RWPE1 (cell line): ENCODE measurements around the gene GALNT2.

ENCODE experiments used
- CTCF ChIA-PET: fragments of 350-600 bp; sonication (Branson Sonifier 250); formaldehyde crosslinking; extraction: SDS; loops from one replicate; lab custom pipeline; 2021; lab: Yijun Ruan, JAX
- POLR2A ChIA-PET: fragments of 400-600 bp; formaldehyde crosslinking; extraction: SDS; loops from one replicate; lab custom pipeline; 2020; ENCODE audit warnings: antibody characterized with exemption; ENCODE audit not compliant: low non-redundant PET; lab: Yijun Ruan, JAX
- DNase-seq: peaks from one replicate; pipeline ENCODE4 v3.0.0; 2012; ENCODE audit warnings: low spot score
- H3K27ac ChIP-seq: fragments of 450-650 bp; 2 replicates; pipeline ENCODE4 v1.5.1; 2017
- TF ChIP-seq, protein P1 (sequence below): fragments of 450-650 bp; conservative IDR thresholded peaks from 2 replicates; pipeline ENCODE4 v1.5.1; 2017; ENCODE audit warnings: low read depth, mild to moderate bottlenecking

GALNT2 gene

DNA sequence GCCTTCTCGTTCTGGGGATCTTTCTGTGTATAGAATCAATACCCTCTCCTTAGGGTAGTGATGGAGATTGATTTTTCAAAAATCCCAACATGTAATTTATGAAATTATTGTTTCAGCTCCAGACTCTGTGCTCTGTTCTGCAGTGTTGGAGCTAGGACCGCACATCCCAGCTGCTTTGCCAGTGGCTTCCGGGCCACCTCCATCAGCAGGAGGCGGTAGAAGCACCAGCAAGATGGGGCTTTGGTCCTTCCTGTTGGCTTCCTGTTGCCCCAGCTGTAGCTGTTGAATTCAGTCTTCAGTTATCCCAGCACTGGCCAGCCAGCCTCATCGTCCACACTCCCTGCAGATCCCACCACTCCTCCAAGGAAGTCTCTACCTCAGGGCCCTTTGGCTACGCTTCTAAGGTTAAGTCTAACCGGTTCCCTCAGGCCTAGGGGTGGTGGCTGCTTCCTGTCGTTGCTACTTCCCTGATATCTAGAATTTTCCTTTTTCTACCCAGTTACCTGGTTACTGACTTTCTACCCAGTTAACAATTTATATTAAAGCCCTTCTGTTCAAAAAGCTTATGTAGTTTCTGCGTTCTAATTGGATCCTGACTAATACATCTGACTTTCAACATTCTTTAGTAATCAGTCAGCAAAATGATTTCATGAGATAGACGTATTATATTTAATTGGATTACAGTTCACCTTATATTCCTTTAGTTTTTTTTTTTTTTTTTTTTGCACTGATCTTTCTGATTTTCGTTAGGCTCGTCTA lies 24.6 kb downstream of the GALNT2 start:
- DNase-seq: peak; percentile 56
- TF ChIP-seq, protein P1, sequence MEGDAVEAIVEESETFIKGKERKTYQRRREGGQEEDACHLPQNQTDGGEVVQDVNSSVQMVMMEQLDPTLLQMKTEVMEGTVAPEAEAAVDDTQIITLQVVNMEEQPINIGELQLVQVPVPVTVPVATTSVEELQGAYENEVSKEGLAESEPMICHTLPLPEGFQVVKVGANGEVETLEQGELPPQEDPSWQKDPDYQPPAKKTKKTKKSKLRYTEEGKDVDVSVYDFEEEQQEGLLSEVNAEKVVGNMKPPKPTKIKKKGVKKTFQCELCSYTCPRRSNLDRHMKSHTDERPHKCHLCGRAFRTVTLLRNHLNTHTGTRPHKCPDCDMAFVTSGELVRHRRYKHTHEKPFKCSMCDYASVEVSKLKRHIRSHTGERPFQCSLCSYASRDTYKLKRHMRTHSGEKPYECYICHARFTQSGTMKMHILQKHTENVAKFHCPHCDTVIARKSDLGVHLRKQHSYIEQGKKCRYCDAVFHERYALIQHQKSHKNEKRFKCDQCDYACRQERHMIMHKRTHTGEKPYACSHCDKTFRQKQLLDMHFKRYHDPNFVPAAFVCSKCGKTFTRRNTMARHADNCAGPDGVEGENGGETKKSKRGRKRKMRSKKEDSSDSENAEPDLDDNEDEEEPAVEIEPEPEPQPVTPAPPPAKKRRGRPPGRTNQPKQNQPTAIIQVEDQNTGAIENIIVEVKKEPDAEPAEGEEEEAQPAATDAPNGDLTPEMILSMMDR: no peak
- ChIA-PET CTCF (no interaction called here), POLR2A (no interaction called here)
- H3K27ac ChIP-seq: peak overlapping the region; percentile 65

DNA sequence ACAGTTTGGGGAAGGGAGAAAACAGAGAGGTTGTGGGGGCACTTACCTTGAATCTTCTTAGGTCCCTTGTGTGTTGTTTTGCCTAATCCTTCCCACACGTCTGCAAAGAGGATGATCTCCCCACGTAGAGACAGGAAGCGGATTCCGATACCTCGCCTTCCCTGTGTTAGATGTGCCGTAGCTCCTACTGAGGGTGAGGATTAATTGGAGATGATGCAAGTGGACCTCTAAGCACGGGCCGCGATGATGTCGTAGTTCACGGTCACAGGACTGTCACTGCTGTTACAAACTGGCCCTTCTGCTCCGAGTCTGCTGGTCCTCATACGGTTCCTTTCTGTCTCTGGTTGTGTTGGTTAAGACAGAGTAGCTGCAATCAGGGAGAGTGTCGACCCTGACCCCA lies 27.7 kb downstream of the GALNT2 start:
- CTCF ChIA-PET: interaction anchor here (0.7 kb wide), 1 partner anchor 160 kb away, joined by 4 read pairs; no protein-coding TSS in a partner anchor
- H3K27ac ChIP-seq: 0 out of 2 replicates have a peak overlapping the region, but pooled peaks have one; percentile 34
- TF ChIP-seq, protein P1: no peak
- DNase-seq: no peak
- POLR2A ChIA-PET: no interaction called here

DNA sequence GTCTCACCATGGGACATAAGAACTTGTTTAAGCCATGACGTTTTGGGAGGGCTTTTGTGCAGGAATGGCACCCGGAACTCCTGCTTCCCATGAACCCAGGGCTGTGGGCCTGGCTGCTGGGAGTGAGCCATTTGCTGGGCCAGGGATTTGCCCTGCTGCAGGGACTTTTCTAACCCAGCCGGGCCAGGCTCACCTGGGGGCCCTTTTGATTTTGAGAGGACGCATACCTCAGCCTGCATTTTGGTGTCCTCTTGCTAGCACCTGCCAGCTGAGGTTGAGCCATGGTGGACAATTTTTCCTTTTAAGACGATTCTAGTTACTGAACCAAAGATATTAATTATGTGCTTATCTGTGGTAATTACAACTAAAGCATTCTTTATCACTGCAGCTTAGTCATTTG lies 28.9 kb downstream of the GALNT2 start:
- H3K27ac ChIP-seq: peak overlapping the region; percentile 34
- CTCF ChIA-PET: no interaction called here
- TF ChIP-seq, protein P1: no peak
- POLR2A ChIA-PET: no interaction called here
- DNase-seq: no peak

DNA sequence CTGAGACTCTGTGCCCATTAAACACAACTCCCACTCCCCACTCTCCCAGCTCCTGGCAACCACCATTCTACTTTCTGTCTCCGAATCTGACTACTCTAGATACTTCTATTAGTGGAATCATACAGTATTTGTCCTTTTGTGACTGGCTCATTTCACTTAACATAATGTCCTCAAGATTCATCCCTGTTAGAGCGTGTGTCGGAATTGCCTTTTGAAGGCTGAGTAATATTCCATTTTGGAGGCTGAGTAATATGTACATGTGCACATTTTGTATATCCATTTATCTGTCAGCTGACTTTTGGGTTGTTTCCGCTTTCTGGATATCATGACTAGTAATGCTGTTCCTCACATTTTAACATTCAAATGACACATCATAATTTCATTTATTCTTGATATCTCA lies 30.3 kb downstream of the GALNT2 start:
- no peak overlapping the region for H3K27ac ChIP-seq
- CTCF ChIA-PET: interaction anchor here (0.6 to 0.7 kb wide), 2 partner anchors 246 to 1114 kb away, joined by 3 to 4 read pairs; no protein-coding TSS in a partner anchor
- TF ChIP-seq, protein P1: no peak
- DNase-seq: no peak
- POLR2A ChIA-PET: no interaction called here

DNA sequence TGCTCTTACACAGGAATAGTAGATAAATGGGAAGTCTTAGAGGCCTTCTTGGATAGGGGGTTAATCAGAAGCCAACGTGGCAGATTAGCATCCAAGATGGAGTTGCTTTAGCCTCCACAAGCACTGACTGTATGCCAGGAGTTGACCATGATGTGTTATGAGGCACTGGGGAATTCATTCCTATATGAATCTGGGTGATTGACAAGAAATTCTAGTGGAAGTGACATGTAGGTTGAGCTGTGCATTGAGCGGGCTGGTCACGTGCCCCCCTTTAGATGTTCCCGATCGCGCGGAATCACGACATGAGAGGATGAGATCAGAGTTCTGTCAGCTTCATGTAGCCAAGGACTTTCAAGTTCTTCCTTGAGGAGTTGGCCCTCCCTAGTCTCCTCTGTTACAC lies 31.7 kb downstream of the GALNT2 start:
- no peak for DNase-seq
- no peak overlapping the region for H3K27ac ChIP-seq
- ChIA-PET POLR2A (no interaction called here), CTCF (interaction anchor here (0.6 kb wide), 1 partner anchor 124 kb away, joined by 3 read pairs; no protein-coding TSS in a partner anchor)
- TF ChIP-seq, protein P1: no peak

DNA sequence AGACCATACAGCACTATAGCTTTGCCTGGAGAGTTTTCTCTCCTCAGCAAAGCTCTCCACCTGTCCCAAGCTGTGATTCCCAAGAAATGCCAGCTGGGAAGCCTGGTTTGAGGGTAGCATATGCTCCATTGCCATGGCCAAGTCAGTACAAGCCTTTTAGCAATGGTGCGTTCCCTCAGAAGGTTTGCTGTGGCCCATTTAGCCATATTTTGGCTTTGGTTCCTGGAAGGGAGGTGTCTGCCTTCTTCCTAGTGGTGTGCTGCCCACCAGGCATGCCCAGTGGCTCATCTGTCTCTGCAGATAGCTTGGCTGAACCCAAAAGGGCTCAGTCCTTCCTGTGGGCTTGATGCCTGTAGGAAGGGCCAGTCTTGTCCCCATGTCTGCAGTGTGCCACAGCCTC lies 32.4 kb downstream of the GALNT2 start:
- CTCF ChIA-PET: interaction anchor here (0.5 to 0.6 kb wide), 3 partner anchors 13 to 306 kb away, joined by 3 to 4 read pairs (median 3); no protein-coding TSS in a partner anchor
- DNase-seq: no peak
- TF ChIP-seq, protein P1: no peak
- POLR2A ChIA-PET: no interaction called here
- H3K27ac ChIP-seq: 0 out of 2 replicates have a peak overlapping the region, but pooled peaks have one; percentile 17
